Stomach (tissue), 4 donors: ENCODE data around the gene ZCCHC14.

Experiments
- EP300 ChIP-seq: sonication (generic); formaldehyde crosslinking; IDR thresholded peaks from one replicate; pipeline ENCODE4 v1.6.1; 2017; ENCODE audit warnings: antibody characterized with exemption
- POLR2A ChIP-seq, 4 donors: fragments of 450-650 bp; IDR thresholded peaks; one replicate each; pipeline ENCODE4 v1.6.1; 2016; ENCODE audit warnings: antibody characterized with exemption in 4 of 4, control low read depth in 2 of 4, mild to moderate bottlenecking in 1 of 4, moderate library complexity in 1 of 4
- POLR2AphosphoS5 ChIP-seq, 3 donors: sonication (generic); formaldehyde crosslinking; IDR thresholded peaks; one replicate each; pipeline ENCODE4 v1.6.1; 2016; ENCODE audit warnings: antibody characterized with exemption in 3 of 3
- TF ChIP-seq, protein P1 (sequence below), 7 experiments: fragments of 450-650 bp in 4 of 7; fragments of 200-600 bp in 3 of 7; sonication (generic) in 3 of 7; IDR thresholded peaks; one replicate each; pipeline ENCODE4 v1.5.1; 2016 to 2019; ENCODE audit warnings: antibody characterized with exemption in 7 of 7, control low read depth in 2 of 7, mild to moderate bottlenecking in 1 of 7

- TF ChIP-seq, protein P1, sequence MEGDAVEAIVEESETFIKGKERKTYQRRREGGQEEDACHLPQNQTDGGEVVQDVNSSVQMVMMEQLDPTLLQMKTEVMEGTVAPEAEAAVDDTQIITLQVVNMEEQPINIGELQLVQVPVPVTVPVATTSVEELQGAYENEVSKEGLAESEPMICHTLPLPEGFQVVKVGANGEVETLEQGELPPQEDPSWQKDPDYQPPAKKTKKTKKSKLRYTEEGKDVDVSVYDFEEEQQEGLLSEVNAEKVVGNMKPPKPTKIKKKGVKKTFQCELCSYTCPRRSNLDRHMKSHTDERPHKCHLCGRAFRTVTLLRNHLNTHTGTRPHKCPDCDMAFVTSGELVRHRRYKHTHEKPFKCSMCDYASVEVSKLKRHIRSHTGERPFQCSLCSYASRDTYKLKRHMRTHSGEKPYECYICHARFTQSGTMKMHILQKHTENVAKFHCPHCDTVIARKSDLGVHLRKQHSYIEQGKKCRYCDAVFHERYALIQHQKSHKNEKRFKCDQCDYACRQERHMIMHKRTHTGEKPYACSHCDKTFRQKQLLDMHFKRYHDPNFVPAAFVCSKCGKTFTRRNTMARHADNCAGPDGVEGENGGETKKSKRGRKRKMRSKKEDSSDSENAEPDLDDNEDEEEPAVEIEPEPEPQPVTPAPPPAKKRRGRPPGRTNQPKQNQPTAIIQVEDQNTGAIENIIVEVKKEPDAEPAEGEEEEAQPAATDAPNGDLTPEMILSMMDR (IDR thresholded peaks at IDR 0.05) = no peak
- no peak for TF ChIP-seq POLR2A (IDR thresholded peaks at IDR 0.05)
- no peak for TF ChIP-seq POLR2AphosphoS5 (IDR thresholded peaks at IDR 0.05)
- TF ChIP-seq EP300 = no peak
Measured at GRCh38 chr16:87436225-87437172, 56.3 kb downstream of the ZCCHC14 start.
